ENCODE results near the gene CLEC4G.

The CLEC4G gene

DNA sequence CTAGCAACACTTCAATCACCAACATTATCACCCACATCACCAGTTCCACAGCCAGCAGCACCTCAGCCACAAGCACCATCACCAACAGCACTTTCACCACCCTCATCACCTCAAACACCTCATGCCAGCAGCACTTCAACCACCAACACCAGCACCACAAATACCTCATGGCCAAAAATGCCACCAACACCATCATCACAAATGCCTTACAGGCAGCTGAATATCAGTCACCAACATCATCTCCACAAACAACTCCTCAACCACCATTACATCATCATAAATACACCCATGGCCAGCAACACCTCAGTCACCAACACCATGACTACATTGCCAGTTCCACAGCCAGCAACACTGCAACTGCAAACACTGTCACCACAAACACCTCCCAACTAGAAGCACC is 40.4 kb downstream of the CLEC4G start:
- no peak for DNase-seq

GRCh38 chr19:7690779-7691258 is 41.1 kb downstream of the CLEC4G start:
- no peak for DNase-seq

- DNase-seq, result no peak
Observed at GRCh38 chr19:7689165-7689564, 42.7 kb downstream of the CLEC4G start.

DNA sequence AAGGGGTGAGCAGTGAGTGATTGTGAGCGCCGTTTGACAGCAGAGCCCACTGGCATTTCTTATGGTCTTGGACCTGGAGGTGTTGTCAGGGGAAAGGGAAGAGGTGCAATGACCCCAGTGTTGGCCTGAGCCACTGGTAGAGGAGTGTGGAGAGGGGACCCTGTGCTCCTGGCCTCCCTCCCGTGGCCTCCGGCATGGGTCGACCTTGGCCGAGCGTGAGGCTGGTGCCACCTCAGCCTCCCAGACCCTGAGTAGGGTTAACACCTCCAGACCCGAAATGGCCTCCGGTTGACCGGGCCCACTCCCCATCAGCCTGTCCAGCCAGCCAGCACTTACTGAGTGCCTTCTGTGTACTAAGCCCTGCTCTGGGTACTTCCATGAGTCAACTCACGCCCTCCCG is 44.7 kb downstream of the CLEC4G start:
- DNase-seq, result no peak

GRCh38 chr19:7685546-7686445 is 46.1 kb downstream of the CLEC4G start:
- no peak for DNase-seq

GRCh38 chr19:7682175-7682855 is 49.6 kb downstream of the CLEC4G start:
- no peak for DNase-seq

DNA sequence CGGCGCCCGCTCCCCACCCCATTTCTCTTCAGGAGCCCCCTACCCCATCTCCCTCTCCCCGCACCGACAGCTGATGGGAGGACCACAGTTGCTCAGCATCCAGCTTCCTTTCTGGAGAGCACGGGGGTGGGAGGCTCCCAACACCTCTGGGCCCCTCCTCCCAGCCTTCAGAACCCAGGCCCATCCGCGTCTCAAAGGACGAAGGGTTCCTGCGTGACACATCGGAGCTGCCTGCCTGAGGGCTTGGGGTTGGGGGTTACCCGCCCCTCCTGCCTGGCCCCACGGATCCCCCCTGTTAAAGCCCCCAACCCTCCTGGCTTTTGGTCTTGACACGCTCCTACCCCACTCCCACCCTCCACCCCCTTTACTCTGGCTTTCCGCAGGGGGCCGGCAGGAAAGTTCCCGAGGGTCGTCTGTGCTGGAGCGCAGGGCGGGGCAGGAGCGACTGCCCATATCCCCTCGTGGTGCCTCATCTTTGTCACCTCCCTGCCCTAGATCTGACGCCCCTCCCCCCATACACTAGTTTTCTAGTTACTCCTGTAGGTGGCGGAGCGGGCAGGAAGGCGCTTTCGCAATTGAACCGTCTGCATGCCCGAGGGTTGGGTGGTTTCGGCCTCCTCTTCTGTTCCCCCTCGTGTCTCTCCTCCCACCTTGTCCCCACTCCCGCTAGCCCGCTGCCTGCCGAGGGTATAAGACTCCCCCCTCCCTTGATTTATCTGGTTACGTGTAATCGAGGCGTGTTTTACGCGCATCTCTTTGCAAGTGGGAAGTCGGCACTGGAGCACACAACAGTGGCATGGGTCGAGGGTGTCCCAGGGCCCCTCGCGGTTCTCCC is 50.4 kb downstream of the CLEC4G start:
- DNase-seq, result peak; percentile 79

GRCh38 chr19:7680606-7681339 is 51.1 kb downstream of the CLEC4G start, which contains the start of gene TRAPPC5:
TSS of gene TRAPPC5 (plus strand) at chr19:7680833. CDS start at chr19:7682254, 1,421 bp downstream.
- DNase-seq, result peak; percentile 89

GRCh38 chr19:7679771-7680605 is 51.9 kb downstream of the CLEC4G start:
- DNase-seq, result no peak

- peak; percentile 65 for DNase-seq
Observed at GRCh38 chr19:7678971-7679751, 52.7 kb downstream of the CLEC4G start.

All from activated CD8-positive, alpha-beta memory T cell treated with anti-CD3 and anti-CD28 coated beads, Interleukin-2, amount 50 U/mL, for 4 hours (primary cell).